MCF 10A (cell line): Measurements from ENCODE around the gene MNX1. TPM values are rescaled to one million over a fixed set of nuclear protein-coding genes. Genes with fewer than 3 reads are reported as not detected.
A peak's percentile ranks its signal among the peaks of the same experiment; 100 is the strongest.

ENCODE experiments used
- BruUV-seq: library from RNA; stranded (reverse); fragments of 400-500 nt; replicated peaks from 2 replicates; lab custom pipeline; 2021; lab: Mats Ljungman, UMichigan
- CTCF ChIA-PET: fragments of 300-600 bp; sonication (Branson Sonifier 250); formaldehyde crosslinking; extraction: SDS; loops from one replicate; lab custom pipeline; 2021; ENCODE audit warnings: antibody characterized with exemption, inconsistent platforms; lab: Yijun Ruan, JAX
- POLR2A ChIA-PET: fragments of 300-600, 350-650 bp; sonication (Branson Sonifier 250); formaldehyde crosslinking; extraction: SDS; loops from one replicate; lab custom pipeline; 2020; ENCODE audit warnings: antibody characterized with exemption, inconsistent platforms; lab: Yijun Ruan, JAX
- DNase-seq: peaks from one replicate; pipeline ENCODE4 v3.0.0-alpha.2; 2018; ENCODE audit not compliant: unreplicated experiment
- H3K27ac Mint-ChIP-seq: one replicate; pipeline ENCODE4 v1.8.0; 2022; ENCODE audit warnings: mild to moderate bottlenecking, low read depth, mixed read lengths; ENCODE audit not compliant: unreplicated experiment
- H3K27me3 Mint-ChIP-seq: one replicate; pipeline ENCODE4 v1.8.0; 2022; ENCODE audit warnings: mixed read lengths; ENCODE audit not compliant: insufficient read depth, unreplicated experiment
- H3K36me3 Mint-ChIP-seq: one replicate; pipeline ENCODE4 v1.8.0; 2022; ENCODE audit warnings: mild to moderate bottlenecking, moderate library complexity, mixed read lengths; ENCODE audit not compliant: insufficient read depth, unreplicated experiment
- H3K4me1 Mint-ChIP-seq: one replicate; pipeline ENCODE4 v1.8.0; 2022; ENCODE audit warnings: mixed read lengths; ENCODE audit not compliant: insufficient read depth, unreplicated experiment
- H3K4me3 Mint-ChIP-seq: one replicate; pipeline ENCODE4 v1.8.0; 2022; ENCODE audit warnings: mild to moderate bottlenecking, moderate library complexity, mixed read lengths; ENCODE audit not compliant: unreplicated experiment
- H3K9me3 Mint-ChIP-seq: one replicate; pipeline ENCODE4 v1.8.0; 2022; ENCODE audit warnings: mixed read lengths; ENCODE audit not compliant: unreplicated experiment
- intact Hi-C: fragments of 100-400 bp; cut with micrococcal nuclease; formaldehyde crosslinking; loops from 2 replicates; pipeline ENCODE4 v1.14.1; 2022
- total RNA-seq: library from RNA; stranded (reverse); gene quantifications from 2 replicates; pipeline ENCODE4 v1.2.3, GENCODE V29; 2022
- TF ChIP-seq, protein P1 (sequence below): fragments of 200-600 bp; IDR thresholded peaks from one replicate; pipeline ENCODE4 v1.8.0; 2022; ENCODE audit warnings: antibody characterized with exemption, mild to moderate bottlenecking; ENCODE audit not compliant: unreplicated experiment

The MNX1 gene
- total RNA-seq, 1 experiment from 2014 or later, result 0.47 TPM

DNA sequence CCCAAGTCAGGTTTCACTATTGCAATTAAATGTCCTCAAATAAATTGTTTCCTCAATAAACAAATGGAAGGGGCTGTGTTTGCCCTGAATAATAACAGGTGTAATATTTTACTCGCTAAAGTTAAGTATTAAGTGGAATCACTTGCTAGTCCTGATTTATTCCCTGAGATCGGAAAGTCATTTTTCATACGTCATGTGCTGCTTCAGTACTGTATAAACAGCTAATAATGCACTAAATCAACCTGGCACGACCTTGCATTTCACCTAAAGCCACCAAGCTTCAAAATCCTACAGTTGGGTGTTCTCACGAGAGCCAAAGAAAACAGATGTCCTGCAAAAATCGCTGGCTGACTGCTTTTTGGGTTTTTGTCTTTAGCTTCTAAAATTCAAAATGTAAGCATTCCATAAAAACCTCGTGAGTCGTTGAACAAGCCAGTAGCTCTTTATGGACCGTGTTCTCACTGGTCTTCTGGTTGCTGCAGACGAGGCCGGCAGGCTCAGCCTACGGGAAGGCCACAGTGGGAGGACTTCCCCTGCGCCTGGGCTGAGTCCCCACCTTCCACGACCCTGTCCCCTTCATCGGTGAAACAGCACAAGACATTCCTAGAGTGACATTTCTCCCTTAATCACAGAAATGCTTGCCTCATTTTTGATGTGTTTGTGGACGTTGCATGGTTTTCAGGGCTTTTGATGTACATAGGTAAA is 17.9 kb upstream of the MNX1 start:
- TF ChIP-seq, protein P1, sequence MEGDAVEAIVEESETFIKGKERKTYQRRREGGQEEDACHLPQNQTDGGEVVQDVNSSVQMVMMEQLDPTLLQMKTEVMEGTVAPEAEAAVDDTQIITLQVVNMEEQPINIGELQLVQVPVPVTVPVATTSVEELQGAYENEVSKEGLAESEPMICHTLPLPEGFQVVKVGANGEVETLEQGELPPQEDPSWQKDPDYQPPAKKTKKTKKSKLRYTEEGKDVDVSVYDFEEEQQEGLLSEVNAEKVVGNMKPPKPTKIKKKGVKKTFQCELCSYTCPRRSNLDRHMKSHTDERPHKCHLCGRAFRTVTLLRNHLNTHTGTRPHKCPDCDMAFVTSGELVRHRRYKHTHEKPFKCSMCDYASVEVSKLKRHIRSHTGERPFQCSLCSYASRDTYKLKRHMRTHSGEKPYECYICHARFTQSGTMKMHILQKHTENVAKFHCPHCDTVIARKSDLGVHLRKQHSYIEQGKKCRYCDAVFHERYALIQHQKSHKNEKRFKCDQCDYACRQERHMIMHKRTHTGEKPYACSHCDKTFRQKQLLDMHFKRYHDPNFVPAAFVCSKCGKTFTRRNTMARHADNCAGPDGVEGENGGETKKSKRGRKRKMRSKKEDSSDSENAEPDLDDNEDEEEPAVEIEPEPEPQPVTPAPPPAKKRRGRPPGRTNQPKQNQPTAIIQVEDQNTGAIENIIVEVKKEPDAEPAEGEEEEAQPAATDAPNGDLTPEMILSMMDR, result no peak
- H3K9me3 Mint-ChIP-seq, result no peaks in the 10 kb centered on the region
- ChIA-PET CTCF (no interaction called here), POLR2A (interaction anchor here (0.8 kb wide), 1 partner anchor 10 kb away, joined by 3 read pairs; no protein-coding TSS in a partner anchor)
- H3K27ac Mint-ChIP-seq, result no peak overlapping the region
- DNase-seq, result no peak
- intact Hi-C loops, result no loop called here
- H3K36me3 Mint-ChIP-seq, result no peaks in the 10 kb centered on the region
- no TSS peak for BruUV-seq
- peaks cover 12% of the 10 kb centered on the region for H3K4me1 Mint-ChIP-seq
- peaks cover 12% of the 10 kb centered on the region for H3K27me3 Mint-ChIP-seq
- H3K4me3 Mint-ChIP-seq, result no peak overlapping the region

DNA sequence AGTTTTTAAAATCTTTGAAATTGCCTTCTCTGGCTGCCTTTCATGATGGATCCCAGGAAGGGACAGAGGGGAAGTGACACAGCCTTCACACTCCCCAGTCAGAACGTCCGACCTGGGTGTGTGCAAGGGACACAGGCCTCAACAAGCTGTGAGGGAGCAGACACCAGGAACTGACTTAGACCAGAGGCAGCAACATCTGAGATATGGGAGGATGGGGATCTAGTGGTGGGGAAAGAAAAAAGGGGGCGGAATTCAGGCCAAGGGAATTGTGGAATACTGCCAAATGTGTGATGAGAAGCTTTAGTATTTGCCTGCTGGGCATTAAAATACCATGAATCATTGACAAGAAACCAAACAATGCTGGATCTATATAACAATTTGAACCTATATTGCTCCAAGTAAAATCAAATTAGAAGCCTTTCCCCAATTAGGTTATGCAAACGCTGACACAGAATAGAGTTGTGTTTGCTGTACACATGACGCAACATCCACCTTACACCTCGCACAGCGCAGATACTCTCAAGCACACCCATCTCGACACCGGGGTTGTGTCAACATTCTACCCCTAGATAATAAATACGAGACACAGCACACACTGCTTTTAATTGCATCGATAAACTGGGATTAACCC is 17.2 kb upstream of the MNX1 start:
- peaks cover 12% of the 10 kb centered on the region for H3K4me1 Mint-ChIP-seq
- ChIA-PET CTCF (no interaction called here), POLR2A (no interaction called here)
- peaks cover 19% of the 10 kb centered on the region for H3K27me3 Mint-ChIP-seq
- BruUV-seq, result no TSS peak
- no peak overlapping the region for H3K4me3 Mint-ChIP-seq
- TF ChIP-seq, protein P1, result no peak
- peak overlapping the region; percentile 67 for H3K27ac Mint-ChIP-seq
- no peaks in the 10 kb centered on the region for H3K36me3 Mint-ChIP-seq
- peak; percentile 79 for DNase-seq
- intact Hi-C loops, result no loop called here
- no peaks in the 10 kb centered on the region for H3K9me3 Mint-ChIP-seq

DNA sequence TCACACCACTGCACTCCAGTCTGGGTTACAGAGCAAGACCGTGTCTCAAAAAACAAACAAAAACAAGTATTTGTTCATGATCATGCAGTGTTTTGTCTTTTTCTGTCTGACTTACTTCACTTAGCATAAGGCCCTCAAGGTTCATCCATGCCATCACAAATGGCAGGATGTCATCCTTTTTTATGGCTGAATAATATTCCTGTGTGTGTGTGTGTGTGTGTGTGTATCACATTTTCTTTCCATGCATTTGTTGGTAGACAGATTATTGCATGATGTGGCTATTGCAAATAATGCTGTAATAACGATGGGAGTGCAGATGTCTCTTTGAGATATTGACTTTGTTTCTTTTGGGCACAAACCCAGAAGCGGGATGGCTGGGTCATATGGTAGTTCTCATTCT is 14.3 kb upstream of the MNX1 start:
- POLR2A ChIA-PET, result no interaction called here
- no peak overlapping the region for H3K4me3 Mint-ChIP-seq

DNA sequence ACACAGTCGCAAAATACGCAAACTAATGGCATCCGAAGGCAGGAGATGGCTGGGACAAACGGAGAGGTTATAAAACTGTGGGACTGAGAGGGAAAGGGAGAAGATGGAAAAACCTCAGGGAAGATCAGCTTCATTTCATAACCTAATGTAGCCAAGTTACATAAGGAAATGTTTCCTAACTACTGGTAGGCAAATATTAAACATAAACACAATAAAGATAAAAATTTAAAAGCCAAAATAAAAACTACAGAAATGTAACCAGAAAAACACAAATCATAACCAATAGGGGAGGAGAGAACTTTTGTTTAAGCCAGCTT is 13.1 kb upstream of the MNX1 start:
- ChIA-PET CTCF (no interaction called here), POLR2A (interaction anchor here (0.6 to 0.7 kb wide), 2 partner anchors 12 to 1855 kb away, joined by 3 to 4 read pairs; no protein-coding TSS in a partner anchor)
- H3K36me3 Mint-ChIP-seq, result no peaks in the 10 kb centered on the region
- no peaks in the 10 kb centered on the region for H3K9me3 Mint-ChIP-seq
- H3K4me1 Mint-ChIP-seq, result peaks cover 12% of the 10 kb centered on the region
- no peak overlapping the region for H3K27ac Mint-ChIP-seq
- no peak overlapping the region for H3K4me3 Mint-ChIP-seq
- BruUV-seq, result no TSS peak
- DNase-seq, result no peak
- intact Hi-C loops, result no loop called here
- H3K27me3 Mint-ChIP-seq, result peaks cover 36% of the 10 kb centered on the region
- TF ChIP-seq, protein P1, result no peak

More for the DNA sequence above, 14.3 kb upstream of the MNX1 start:
- H3K27me3 Mint-ChIP-seq, result peaks cover 26% of the 10 kb centered on the region
- intact Hi-C loops, result no loop called here
- no TSS peak for BruUV-seq
- no peaks in the 10 kb centered on the region for H3K36me3 Mint-ChIP-seq
- CTCF ChIA-PET, result interaction anchor here (0.7 kb wide), 1 partner anchor 23 kb away, joined by 6 read pairs; no protein-coding TSS in a partner anchor
- no peaks in the 10 kb centered on the region for H3K9me3 Mint-ChIP-seq
- TF ChIP-seq, protein P1, result no peak
- peaks cover 12% of the 10 kb centered on the region for H3K4me1 Mint-ChIP-seq
- H3K27ac Mint-ChIP-seq, result no peak overlapping the region
- no peak for DNase-seq
